GM19035 (cell line): ENCODE measurements around the gene ZFYVE28.

ENCODE experiments used
- ATAC-seq: cut with Tn5 transposase; IDR thresholded peaks from one replicate; pipeline ENCODE4 v1.9.1; 2021; ENCODE audit not compliant: unreplicated experiment

The ZFYVE28 gene

GRCh38 chr4:2370597-2371320, 47.7 kb downstream of the ZFYVE28 start:
- no peak for ATAC-seq

- ATAC-seq = no peak
Observed at GRCh38 chr4:2368746-2369437, 49.6 kb downstream of the ZFYVE28 start.

GRCh38 chr4:2367626-2368025, 50.8 kb downstream of the ZFYVE28 start:
- ATAC-seq = no peak

DNA sequence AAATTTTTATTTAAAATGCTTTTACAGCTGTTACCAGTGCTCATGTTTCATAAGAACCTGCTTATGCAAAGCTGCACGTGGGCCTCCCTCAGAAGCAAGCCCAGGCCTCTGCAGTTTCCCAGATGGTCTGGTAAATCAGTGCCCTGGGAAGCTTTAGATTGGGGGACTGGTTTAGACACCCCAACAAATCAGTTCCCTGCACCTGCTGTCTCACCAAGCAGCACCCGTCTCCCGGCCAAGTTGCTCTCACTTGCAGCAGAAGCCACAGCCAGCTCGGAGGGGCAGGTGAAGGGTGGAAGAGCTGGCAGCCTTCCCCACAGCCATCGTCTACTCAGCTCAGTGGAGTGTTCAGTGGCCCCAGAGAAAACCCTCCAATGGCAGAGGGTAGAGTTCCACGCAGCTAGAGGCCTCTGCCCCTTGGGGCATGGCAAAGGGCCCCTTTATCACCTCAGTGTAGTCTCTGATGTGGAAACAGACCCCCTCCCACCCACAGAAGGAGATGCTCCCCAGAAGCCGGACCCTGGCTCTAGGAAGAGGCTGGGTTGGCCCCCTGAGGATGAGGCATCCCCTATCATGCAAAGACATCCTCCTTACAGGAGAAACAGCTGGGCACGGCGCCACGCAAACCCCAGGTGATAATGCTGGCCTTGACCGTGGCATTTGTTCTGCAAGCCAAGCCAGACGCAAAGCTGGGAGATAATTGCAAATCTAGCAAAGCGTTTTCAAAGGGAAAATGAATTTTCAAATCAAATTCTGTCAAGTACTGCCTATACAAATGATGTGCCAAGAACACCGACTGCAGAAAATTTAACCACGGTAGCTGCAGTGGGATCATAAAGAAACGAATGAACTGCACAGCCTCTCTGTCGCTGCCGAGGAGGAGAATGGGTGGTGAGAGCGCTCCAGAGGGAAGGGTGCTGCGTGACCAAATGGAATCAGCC, 51.9 kb downstream of the ZFYVE28 start:
- no peak for ATAC-seq

GRCh38 chr4:2365913-2366210, 52.6 kb downstream of the ZFYVE28 start:
- no peak for ATAC-seq

GRCh38 chr4:2365054-2365912, 53.2 kb downstream of the ZFYVE28 start:
- no peak for ATAC-seq

DNA sequence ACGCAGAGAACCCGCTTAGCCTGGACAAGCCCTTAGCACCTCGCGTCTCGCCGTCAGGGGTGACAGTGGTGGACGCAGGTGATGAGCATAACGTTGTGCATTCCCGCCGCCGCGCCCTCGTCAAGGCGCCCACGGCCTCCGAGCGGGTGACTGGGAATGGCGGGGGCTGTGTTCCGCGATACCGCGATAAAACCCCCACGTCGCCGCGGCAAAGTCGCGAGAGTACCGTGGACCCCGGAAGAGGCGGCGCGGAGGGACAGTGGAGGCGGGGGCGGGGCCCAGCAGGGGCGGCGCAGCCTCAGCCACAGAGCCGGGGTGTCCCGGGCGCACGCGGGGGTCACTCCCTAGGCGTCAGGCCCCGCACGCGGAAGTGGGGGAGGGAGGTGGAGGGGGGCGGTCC, 53.8 kb downstream of the ZFYVE28 start:
- ATAC-seq = no peak

- ATAC-seq = no peak
Observed at GRCh38 chr4:2363951-2364653, 54.3 kb downstream of the ZFYVE28 start.

GRCh38 chr4:2363056-2363721, 55.3 kb downstream of the ZFYVE28 start:
- no peak for ATAC-seq

- ATAC-seq = no peak
Observed at GRCh38 chr4:2362266-2363055, 56.0 kb downstream of the ZFYVE28 start.

DNA sequence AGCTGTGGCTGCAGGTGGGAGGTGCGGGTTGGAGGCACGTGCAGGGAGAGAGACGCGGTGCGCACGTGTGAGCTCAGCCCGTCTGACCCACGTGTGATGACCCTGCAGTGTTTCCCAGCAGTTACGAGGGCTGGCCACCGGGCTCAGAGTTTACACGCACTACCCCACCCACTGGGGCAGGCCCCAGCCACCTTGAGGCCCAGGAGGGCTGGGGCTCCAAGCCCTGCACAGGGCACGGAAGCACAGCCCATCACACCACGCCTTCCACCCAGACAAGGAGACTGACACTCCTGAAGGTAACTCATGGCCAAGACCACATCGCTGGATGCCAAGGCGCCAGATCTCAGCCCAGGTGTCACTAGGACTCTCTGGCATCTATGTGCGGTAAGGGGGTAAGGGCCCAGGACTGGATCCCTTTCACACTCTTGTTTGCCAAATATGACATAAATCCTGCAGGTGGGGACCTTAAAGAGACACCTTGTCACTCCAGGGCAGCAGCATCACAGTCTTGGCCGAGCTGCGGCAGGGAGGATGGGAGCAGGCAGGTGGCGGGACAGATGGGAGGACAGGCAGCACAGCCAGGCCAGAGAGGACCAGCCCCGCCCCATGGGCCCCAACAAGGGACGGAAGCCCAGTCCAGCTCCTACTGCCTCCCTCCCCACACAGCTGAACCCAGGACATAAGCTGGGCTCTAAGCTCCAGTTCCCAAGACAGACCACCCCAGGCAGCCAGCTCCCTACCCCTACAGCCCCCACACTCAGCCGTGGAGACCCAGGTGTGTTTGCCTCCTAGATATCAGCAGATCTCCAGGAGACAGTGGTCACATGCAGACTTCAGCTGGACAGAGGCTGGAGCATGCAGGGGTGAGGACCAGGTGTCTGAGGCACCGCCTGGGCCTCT, 56.8 kb downstream of the ZFYVE28 start:
- no peak for ATAC-seq

DNA sequence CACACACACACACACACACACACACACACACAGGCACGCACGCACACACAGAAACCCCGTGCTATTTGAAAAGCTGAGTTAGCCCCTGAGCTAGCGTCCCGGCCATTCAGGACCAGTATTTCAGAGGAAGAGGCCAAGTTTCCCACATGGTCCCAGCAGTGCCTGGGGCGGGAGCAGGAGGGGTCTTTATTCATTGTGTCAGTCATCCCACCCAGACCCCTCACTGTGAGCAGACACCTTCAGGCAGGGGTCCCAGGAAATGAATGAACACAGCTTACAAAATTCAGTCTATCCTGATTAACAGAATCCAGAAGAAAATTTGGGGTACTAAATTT, 58.1 kb downstream of the ZFYVE28 start:
- ATAC-seq = no peak

- ATAC-seq = no peak
Observed at GRCh38 chr4:2359591-2360395, 58.7 kb downstream of the ZFYVE28 start.

DNA sequence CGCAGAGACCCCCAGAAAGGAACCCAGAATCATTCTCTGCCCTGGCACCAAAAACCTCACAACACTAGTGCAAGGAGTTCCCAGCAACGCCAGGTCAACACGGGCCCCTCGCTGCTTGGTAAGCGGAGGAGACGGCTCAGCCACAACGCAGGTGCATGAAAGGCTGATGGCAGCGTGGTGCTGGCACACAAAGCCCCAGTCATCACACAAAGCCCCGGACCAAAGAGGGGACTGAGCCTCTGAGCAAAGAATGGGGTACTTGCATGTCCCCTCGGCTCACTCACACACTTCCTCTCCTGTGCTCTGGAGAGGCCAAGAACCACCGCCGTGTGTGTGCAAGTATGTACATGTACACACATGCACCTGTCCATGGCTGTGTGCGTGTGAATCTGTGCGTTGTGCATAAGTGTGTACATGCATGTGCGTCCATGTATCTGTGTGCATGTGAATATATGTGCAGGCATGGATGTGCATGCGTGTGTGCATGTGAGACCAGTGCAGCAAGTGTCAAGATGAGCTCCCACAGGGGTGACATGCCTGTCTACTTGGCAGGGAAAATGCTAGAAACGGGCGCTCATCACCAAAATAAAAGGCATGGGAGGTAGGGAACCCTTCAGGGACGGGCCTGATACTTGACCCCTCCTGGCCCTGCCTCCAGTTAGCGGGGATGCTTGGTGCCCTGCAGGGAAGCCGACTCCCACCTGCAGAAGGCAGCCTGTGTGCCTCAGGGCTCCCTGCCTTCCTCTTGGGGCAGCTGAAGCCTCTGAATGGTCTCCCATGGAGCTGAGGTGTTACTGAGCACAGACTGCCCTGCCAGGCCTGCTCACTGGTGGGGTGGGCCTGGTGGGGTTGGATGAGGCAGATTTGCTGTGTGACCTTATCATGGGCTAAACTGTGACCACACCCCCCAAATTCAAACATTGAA, 60.4 kb downstream of the ZFYVE28 start:
- ATAC-seq = no peak

GRCh38 chr4:2356123-2357069, 62.0 kb downstream of the ZFYVE28 start:
- ATAC-seq = no peak
